GM12865 (cell line): Measurements from ENCODE around the gene LDLRAD2.
"Not testable (repeated sequence)": the region's sequence is repeated elsewhere in the genome, so short reads cannot be mapped to it uniquely, and the experiment has no call there.

Experiments used
- DNase-seq: peaks from one replicate; pipeline ENCODE4 v3.0.0; 2010; ENCODE audit warnings: low read depth
- H3K4me3 ChIP-seq: 2 replicates; pipeline ENCODE4 v1.5.1; 2011; ENCODE audit warnings: mild to moderate bottlenecking, low read depth, low read length, control low read depth
- TF ChIP-seq, protein P1 (sequence below): IDR thresholded peaks from 2 replicates; pipeline ENCODE4 v1.5.1; 2011; ENCODE audit warnings: low read length, control low read depth, low read depth, inconsistent platforms; ENCODE audit not compliant: insufficient read depth; ENCODE audit errors: missing control alignments

The LDLRAD2 gene

GRCh38 chr1:21781815-21782348 lies 30.2 kb upstream of the LDLRAD2 start:
- no peak for DNase-seq
- peak overlapping the region; percentile 100 for H3K4me3 ChIP-seq
- TF ChIP-seq, protein P1, sequence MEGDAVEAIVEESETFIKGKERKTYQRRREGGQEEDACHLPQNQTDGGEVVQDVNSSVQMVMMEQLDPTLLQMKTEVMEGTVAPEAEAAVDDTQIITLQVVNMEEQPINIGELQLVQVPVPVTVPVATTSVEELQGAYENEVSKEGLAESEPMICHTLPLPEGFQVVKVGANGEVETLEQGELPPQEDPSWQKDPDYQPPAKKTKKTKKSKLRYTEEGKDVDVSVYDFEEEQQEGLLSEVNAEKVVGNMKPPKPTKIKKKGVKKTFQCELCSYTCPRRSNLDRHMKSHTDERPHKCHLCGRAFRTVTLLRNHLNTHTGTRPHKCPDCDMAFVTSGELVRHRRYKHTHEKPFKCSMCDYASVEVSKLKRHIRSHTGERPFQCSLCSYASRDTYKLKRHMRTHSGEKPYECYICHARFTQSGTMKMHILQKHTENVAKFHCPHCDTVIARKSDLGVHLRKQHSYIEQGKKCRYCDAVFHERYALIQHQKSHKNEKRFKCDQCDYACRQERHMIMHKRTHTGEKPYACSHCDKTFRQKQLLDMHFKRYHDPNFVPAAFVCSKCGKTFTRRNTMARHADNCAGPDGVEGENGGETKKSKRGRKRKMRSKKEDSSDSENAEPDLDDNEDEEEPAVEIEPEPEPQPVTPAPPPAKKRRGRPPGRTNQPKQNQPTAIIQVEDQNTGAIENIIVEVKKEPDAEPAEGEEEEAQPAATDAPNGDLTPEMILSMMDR: no peak

DNA sequence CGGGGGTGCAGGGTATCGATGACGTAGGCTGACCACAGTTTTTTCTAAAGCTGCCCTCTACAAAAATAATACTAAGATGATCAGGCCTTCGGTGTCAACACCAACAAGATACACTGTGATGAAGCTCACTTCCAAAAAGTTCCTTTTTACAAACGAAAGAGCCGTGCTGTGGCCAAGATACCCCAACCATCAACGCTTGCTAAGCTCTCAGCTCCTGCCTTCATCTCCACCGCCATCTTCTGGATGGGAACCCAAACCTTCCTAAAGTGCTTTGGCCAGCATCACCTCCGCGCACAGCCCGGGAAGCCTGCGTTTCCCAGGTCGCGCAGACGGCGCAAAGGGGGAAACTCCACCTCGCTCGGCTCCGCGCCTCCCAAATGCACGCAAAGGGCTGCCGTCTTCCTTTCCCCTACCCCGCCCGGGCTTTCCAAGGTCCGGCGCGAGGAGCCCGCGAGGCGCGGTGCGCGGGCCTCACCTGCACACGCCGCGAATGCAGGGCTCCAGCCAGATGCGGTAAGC lies 29.7 kb upstream of the LDLRAD2 start:
- H3K4me3 ChIP-seq: peak overlapping the region; percentile 100
- TF ChIP-seq, protein P1: peak; percentile 31
- peak; percentile 88 for DNase-seq

- DNase-seq: peak; percentile 98
- H3K4me3 ChIP-seq: peak within 1 kb of the TSS; percentile 100
- TF ChIP-seq, protein P1: no peak
These were observed 29.0 kb upstream of the LDLRAD2 start, which contains the start of gene USP48 for GRCh38 chr1:21782868-21783678. Gene USP48 (minus strand): TSS chr1:21783149. CDS start chr1:21782957, 192 bp downstream.

DNA sequence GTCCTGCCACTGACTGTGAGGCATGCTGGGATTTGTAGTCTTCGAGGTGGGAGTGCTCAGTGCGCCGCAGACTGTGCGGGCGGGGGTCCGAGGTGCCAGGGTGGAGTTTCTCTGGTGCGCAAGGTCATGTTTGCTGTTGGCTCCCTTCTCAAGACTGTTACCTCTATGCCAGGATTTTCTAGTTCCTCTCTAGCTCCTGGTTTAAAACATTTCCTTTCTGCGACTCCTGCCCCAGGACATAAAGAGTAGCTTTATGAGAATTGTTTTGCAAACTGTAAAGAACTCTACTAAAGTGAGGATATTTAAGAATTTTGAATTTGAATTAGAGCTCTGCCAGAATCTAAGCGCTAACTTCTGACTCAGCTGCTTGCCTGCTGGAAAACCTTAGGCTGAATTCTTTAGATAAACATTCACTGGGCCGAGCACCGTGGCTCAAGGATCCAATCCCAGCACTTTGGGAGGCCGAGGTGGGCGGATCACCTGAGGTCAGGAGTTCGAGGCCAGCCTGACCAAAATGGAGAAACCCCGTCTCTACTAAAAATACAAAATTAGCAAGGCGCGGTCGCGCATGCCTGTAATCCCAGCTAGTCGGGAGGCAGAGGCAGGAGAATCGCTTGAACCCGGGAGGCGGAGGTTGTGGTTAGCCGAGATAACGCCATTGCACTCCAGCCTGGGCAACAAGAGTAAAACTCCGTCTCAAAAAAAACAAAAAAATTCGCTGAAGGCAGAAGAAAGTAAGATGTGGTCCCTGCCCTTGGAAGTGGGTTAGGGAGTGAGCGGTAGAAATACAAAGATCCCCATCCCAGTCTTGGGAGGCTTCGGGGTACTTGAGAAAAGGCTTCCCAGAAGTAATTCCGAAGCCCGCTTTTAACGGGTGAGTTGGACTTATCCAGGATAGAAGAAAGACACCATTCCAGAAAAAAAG lies 28.1 kb upstream of the LDLRAD2 start:
- TF ChIP-seq, protein P1: no peak
- no peak for DNase-seq
- peak overlapping the region; percentile 100 for H3K4me3 ChIP-seq

GRCh38 chr1:21785764-21786163 lies 26.3 kb upstream of the LDLRAD2 start:
- H3K4me3 ChIP-seq, DNase-seq: not testable (repeated sequence)

DNA sequence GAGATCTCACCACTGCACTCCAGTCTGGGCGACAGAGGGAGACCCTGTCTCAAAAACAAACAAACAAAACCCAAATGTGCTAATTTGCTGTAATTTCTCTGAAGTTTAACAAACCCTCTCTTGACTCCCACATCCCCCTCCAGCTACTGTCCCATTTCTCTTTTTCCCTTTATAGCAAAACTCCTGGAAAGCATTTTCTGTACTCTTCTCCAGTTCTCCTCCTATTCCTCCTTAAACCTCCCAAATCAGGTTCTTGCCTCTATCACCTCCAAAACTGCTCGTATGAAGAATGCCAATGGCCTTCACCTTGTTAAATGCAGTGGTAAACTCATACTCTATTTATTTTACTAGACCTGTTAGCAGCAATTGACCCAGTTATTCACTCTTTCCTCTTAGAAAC lies 25.4 kb upstream of the LDLRAD2 start:
- no peak for DNase-seq
- TF ChIP-seq, protein P1: no peak
- H3K4me3 ChIP-seq: no peak overlapping the region

DNA sequence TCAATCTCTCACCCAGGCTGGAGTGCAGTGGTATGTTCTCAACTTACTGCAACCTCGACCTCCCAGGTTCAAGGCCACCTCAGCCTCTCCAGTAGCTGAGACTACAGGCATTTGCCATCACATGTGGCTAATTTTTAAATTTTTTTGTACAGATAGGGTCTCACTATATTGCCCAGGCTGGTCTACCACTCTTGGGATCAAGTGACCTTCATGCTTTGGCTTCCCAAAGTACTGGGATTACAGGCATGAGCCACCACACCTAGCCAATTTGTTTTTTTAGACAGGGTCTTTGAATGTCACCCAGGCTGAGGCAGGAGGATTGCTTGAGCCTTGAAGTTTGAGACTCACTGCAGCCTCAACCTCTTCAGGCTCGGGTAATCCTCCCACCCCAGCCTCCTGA lies 19.0 kb upstream of the LDLRAD2 start:
- no peak overlapping the region for H3K4me3 ChIP-seq
- DNase-seq: no peak
- TF ChIP-seq, protein P1: no peak
